H1 (cell line): Measurements from ENCODE around the gene ARL6IP1. TPM values are rescaled to one million over a fixed set of nuclear protein-coding genes. Genes with fewer than 3 reads are reported as not detected.

Source experiments
- CTCF ChIA-PET: fragments of 300-600 bp; sonication (Branson Sonifier 250); formaldehyde crosslinking; loops from one replicate; lab custom pipeline; 2021; ENCODE audit not compliant: partially characterized antibody; lab: Charles Lee
- POLR2A ChIA-PET: fragments of 300-600 bp; sonication (Branson Sonifier 250); formaldehyde crosslinking; loops from one replicate; lab custom pipeline; 2021; ENCODE audit warnings: inconsistent platforms; ENCODE audit not compliant: partially characterized antibody; lab: Charles Lee
- DNase-seq, 2 experiments: peaks; one replicate each; pipeline versions ENCODE4 v3.0.0 to v3.0.0-alpha.2; 2010 to 2022; ENCODE audit warnings: low spot score in 2 of 2, low read depth in 1 of 2, mixed read lengths in 1 of 2
- FAIRE-seq: peaks from 2 replicates; lab custom pipeline; 2011; peaks lifted over from hg19 to GRCh38; lab: Jason Lieb, UNC
- H2AFZ ChIP-seq: 2 replicates; pipeline ENCODE4 v1.8.1; 2012; ENCODE audit warnings: low read length, inconsistent platforms
- H2AK5ac ChIP-seq: 2 replicates; pipeline ENCODE4 v1.6.1; 2013; ENCODE audit warnings: low read depth, low read length
- H2BK120ac ChIP-seq: replicated peaks from 2 replicates; pipeline ENCODE3; 2013; ENCODE audit warnings: low read depth, low read length, inconsistent platforms
- H2BK12ac ChIP-seq: 2 replicates; pipeline ENCODE4 v1.6.1; 2013; ENCODE audit warnings: low read depth, low read length
- H2BK15ac ChIP-seq: 2 replicates; pipeline ENCODE4 v1.6.1; 2013; ENCODE audit warnings: low read length
- H2BK20ac ChIP-seq: 2 replicates; pipeline ENCODE4 v1.6.1; 2013; ENCODE audit warnings: low read length
- H2BK5ac ChIP-seq: 2 replicates; pipeline ENCODE4 v1.6.1; 2013; ENCODE audit warnings: low read depth, low read length
- H3K14ac ChIP-seq: 2 replicates; pipeline ENCODE4 v1.6.1; 2013; ENCODE audit warnings: inconsistent platforms; ENCODE audit not compliant: insufficient read length
- H3K18ac ChIP-seq: 2 replicates; pipeline ENCODE4 v1.6.1; 2013; ENCODE audit warnings: low read length; ENCODE audit errors: extremely low read depth
- H3K23ac ChIP-seq: 2 replicates; pipeline ENCODE4 v1.6.1; 2013; ENCODE audit warnings: inconsistent platforms; ENCODE audit not compliant: insufficient read length
- H3K23me2 ChIP-seq: 2 replicates; pipeline ENCODE4 v1.6.1; 2013; ENCODE audit warnings: low read depth, low read length
- H3K27ac ChIP-seq: 2 replicates; pipeline ENCODE4 v1.6.1; 2011; ENCODE audit warnings: low read depth, low read length, inconsistent platforms
- H3K27me3 ChIP-seq, 4 experiments: replicated peaks in 1 of 4; 1 replicate in 1 of 4; 2 replicates in 3 of 4; pipeline versions ENCODE4 v1.6.1 to v1.8.1; 2011 to 2013; ENCODE audit warnings: low read length in 3 of 4, mild to moderate bottlenecking in 3 of 4, inconsistent platforms in 2 of 4, mixed read lengths in 2 of 4, moderate library complexity in 1 of 4; ENCODE audit not compliant: control insufficient read depth in 3 of 4, insufficient read depth in 3 of 4; ENCODE audit errors: extremely low read depth in 1 of 4
- H3K36me3 ChIP-seq, 4 experiments: 2 replicates each; pipeline versions ENCODE4 v1.6.1 to v1.8.1; 2011 to 2013; ENCODE audit warnings: mild to moderate bottlenecking in 4 of 4, low read length in 3 of 4, moderate library complexity in 2 of 4, control low read depth in 1 of 4, inconsistent platforms in 1 of 4; ENCODE audit not compliant: insufficient read depth in 4 of 4, control insufficient read depth in 2 of 4
- H3K4ac ChIP-seq: replicated peaks from 2 replicates; pipeline ENCODE3; 2013; ENCODE audit warnings: low read length, low read depth, mixed read lengths, inconsistent platforms; ENCODE audit not compliant: insufficient read length
- H3K4me1 ChIP-seq, 4 experiments: replicated peaks in 1 of 4; 1 replicate in 1 of 4; 2 replicates in 3 of 4; pipeline versions ENCODE4 v1.6.1 to v1.8.1; 2011 to 2013; ENCODE audit warnings: low read length in 3 of 4, inconsistent platforms in 2 of 4, mixed read lengths in 1 of 4; ENCODE audit not compliant: insufficient read depth in 4 of 4, control insufficient read depth in 3 of 4
- H3K4me2 ChIP-seq, 2 experiments: 2 replicates each; pipeline versions ENCODE4 v1.6.1 to v1.8.1; 2011 to 2013; ENCODE audit warnings: low read depth in 2 of 2, low read length in 2 of 2, control low read depth in 1 of 2, inconsistent platforms in 1 of 2, mild to moderate bottlenecking in 1 of 2; ENCODE audit not compliant: insufficient read depth in 1 of 2
- H3K4me3 ChIP-seq, 4 experiments: fragments of 200-600, 300-600 bp in 1 of 4; sonication (generic), shearing (Covaris generic), sonication (Bioruptor Twin) in 1 of 4; 2 replicates each; pipeline versions ENCODE4 v1.5.1 to v1.8.1; 2011 to 2016; ENCODE audit warnings: low read length in 4 of 4, low read depth in 3 of 4, control low read depth in 2 of 4, inconsistent platforms in 2 of 4, mild to moderate bottlenecking in 2 of 4, mixed read lengths in 1 of 4, moderate library complexity in 1 of 4; ENCODE audit not compliant: insufficient read depth in 2 of 4; ENCODE audit errors: extremely low read depth in 1 of 4
- H3K56ac ChIP-seq: replicated peaks from 2 replicates; pipeline ENCODE3; 2013; ENCODE audit warnings: low read depth, mild to moderate bottlenecking, mixed read lengths, low read length, inconsistent platforms; ENCODE audit not compliant: insufficient read length
- H3K79me1 ChIP-seq: 2 replicates; pipeline ENCODE4 v1.6.1; 2013; ENCODE audit warnings: low read depth, low read length, control low read depth
- H3K79me2 ChIP-seq, 2 experiments: 2 replicates each; pipeline versions ENCODE4 v1.6.1 to v1.8.1; 2012 to 2013; ENCODE audit warnings: low read length in 2 of 2, mild to moderate bottlenecking in 2 of 2, inconsistent platforms in 1 of 2; ENCODE audit not compliant: insufficient read depth in 2 of 2, control insufficient read depth in 1 of 2
- H3K9ac ChIP-seq, 4 experiments: replicated peaks in 1 of 4; 1 replicate in 1 of 4; 2 replicates in 3 of 4; pipeline versions ENCODE4 v1.6.1 to v1.8.1; 2011 to 2013; ENCODE audit warnings: low read depth in 3 of 4, low read length in 3 of 4, control low read depth in 2 of 4, mild to moderate bottlenecking in 2 of 4, moderate library complexity in 2 of 4, inconsistent platforms in 1 of 4; ENCODE audit errors: extremely low read depth in 1 of 4
- H3K9me3 ChIP-seq, 2 experiments: 2 replicates each; pipeline versions ENCODE4 v1.6.1 to v1.8.1; 2012 to 2013; ENCODE audit warnings: mild to moderate bottlenecking in 2 of 2, moderate library complexity in 2 of 2, control low read depth in 1 of 2, inconsistent platforms in 1 of 2, low read depth in 1 of 2, low read length in 1 of 2, mixed read lengths in 1 of 2; ENCODE audit not compliant: insufficient read depth in 2 of 2
- H4K20me1 ChIP-seq, 2 experiments: replicated peaks in 1 of 2; 2 replicates each; pipeline versions ENCODE3 to v1.8.1; 2011 to 2013; ENCODE audit warnings: inconsistent platforms in 2 of 2, low read length in 2 of 2, mild to moderate bottlenecking in 1 of 2; ENCODE audit not compliant: insufficient read depth in 2 of 2, control insufficient read depth in 1 of 2
- H4K5ac ChIP-seq: 2 replicates; pipeline ENCODE4 v1.6.1; 2013; ENCODE audit warnings: low read length, low read depth, mixed read lengths, inconsistent platforms; ENCODE audit not compliant: insufficient read length
- H4K8ac ChIP-seq: 2 replicates; pipeline ENCODE4 v1.8.0; 2013; ENCODE audit warnings: mild to moderate bottlenecking, moderate library complexity, low read length, inconsistent platforms; ENCODE audit not compliant: insufficient read depth; ENCODE audit errors: extremely low read depth
- H4K91ac ChIP-seq: replicated peaks from 2 replicates; pipeline ENCODE3; 2013; ENCODE audit warnings: low read length, mixed read lengths, inconsistent platforms; ENCODE audit not compliant: insufficient read length
- CREB1 ChIP-seq: IDR thresholded peaks from 2 replicates; pipeline ENCODE4 v1.6.1; 2012; ENCODE audit warnings: inconsistent platforms
- EZH2 ChIP-seq: fragments of 200-600 bp; sonication (generic); IDR thresholded peaks from 2 replicates; pipeline ENCODE4 v1.7.1; 2012; ENCODE audit warnings: low read depth, mild to moderate bottlenecking, moderate library complexity, low read length, inconsistent platforms; ENCODE audit not compliant: severe bottlenecking
- HDAC2 ChIP-seq, 2 experiments: fragments of 300-600 bp in 1 of 2; sonication (generic) in 1 of 2; IDR thresholded peaks; 2 replicates each; pipeline ENCODE4 v1.6.1; 2011 to 2012; ENCODE audit warnings: low read depth in 2 of 2, low read length in 2 of 2, mild to moderate bottlenecking in 2 of 2, moderate library complexity in 2 of 2, borderline replicate concordance in 1 of 2, inconsistent platforms in 1 of 2
- WGBS, 2 experiments: shearing (Covaris generic) in 1 of 2; methylation state at CpG; one replicate each; pipeline versions ENCODE4 v1.1.6 to v1.1.7; 2013 to 2015; ENCODE audit warnings: low lambda C conversion rate in 2 of 2, mixed read lengths in 2 of 2, inconsistent platforms in 1 of 2, low coverage in 1 of 2, missing lambda C conversion rate in 1 of 2; ENCODE audit not compliant: insufficient replicate concordance in 2 of 2, insufficient coverage in 1 of 2, insufficient read length in 1 of 2; ENCODE audit errors: extremely low coverage in 1 of 2, missing lambda C conversion rate in 1 of 2; 5-methylcytosine and 5-hydroxymethylcytosine counted together
- polyA plus RNA-seq, 7 experiments: library from polyadenylated mRNA; depleted of rRNA in 3 of 7; stranded (reverse) in 5 of 7; unstranded in 2 of 7; fragments of >200 nt in 5 of 7; fragments of 200-250 nt in 2 of 7; gene quantifications; 1 replicate in 5 of 7; 2 replicates in 1 of 7; 4 replicates in 1 of 7; pipeline versions ENCODE4 v1.2.1 to v1.2.3, GENCODE V29; 2011 to 2013; ENCODE audit warnings: missing spikeins in 2 of 7, mixed read lengths in 2 of 7
- total RNA-seq: library from RNA; stranded (reverse); fragmentation: NEBNext Ultra II Directional; extraction: Animal tissue kit (Norgen Biotek cat#: 25700); gene quantifications from 2 replicates; pipeline ENCODE4 v1.2.1, GENCODE V29; 2021

The ARL6IP1 gene
- total and polyA plus RNA-seq, 2 of the 8 experiments (the other 6 are each of a cell fraction or from before 2014, with no cell fraction given), result 162 to 170 TPM

- DNase-seq, result no peak
- H2BK20ac ChIP-seq, result no peak overlapping the region
- TF ChIP-seq EZH2 (no peak), CREB1 (no peak), HDAC2 (IDR thresholded peaks at IDR 0.05; ENCODE audit: borderline replicate concordance in 1 of 2, low read depth in 2 of 2, low read length in 2 of 2) (no peak)
- TF ChIP-seq, all 59 proteins: peak for 0
- Histone ChIP-seq H3K79me2 (no peaks in the 10 kb centered on the region), H4K8ac (no peak overlapping the region), H3K4me3 (no peak overlapping the region), H3K36me3 (peaks cover 40 to 98% (median 87%) of the 10 kb centered on the region in 4 experiments), H3K4me1 (no peaks in the 10 kb centered on the region), H4K5ac (no peak overlapping the region), H2BK15ac (no peak overlapping the region), H4K91ac (no peak overlapping the region), H2BK12ac (no peak overlapping the region), H3K18ac (no peak overlapping the region), H3K23ac (no peak overlapping the region), H2AK5ac (no peak overlapping the region), H2BK5ac (no peak overlapping the region), H2BK120ac (no peak overlapping the region), H3K27me3 (no peaks in the 10 kb centered on the region), H3K4ac (no peak overlapping the region), H3K9ac (no peak overlapping the region), H2AFZ (no peak overlapping the region), H4K20me1 (peaks cover 0 to 2% of the 10 kb centered on the region in 2 experiments), H3K14ac (no peak overlapping the region), H3K79me1 (no peaks in the 10 kb centered on the region), H3K4me2 (no peak overlapping the region), H3K56ac (peak overlapping the region; percentile 18), H3K27ac (no peak overlapping the region), H3K9me3 (no peaks in the 10 kb centered on the region), H3K23me2 (peaks cover 2% of the 10 kb centered on the region; the same call in 1 of the 2 replicates)
- WGBS, 2 experiments, result 91% methylated on average over 9 of the region's 9 CpGs; no CpG with 5 or more reads in 1 of the 2 experiments
- CTCF ChIA-PET, result interaction anchor here (0.8 to 1.4 kb wide), 2 partner anchors 14 to 18 kb away, joined by 3 to 4 read pairs; no protein-coding TSS in a partner anchor
- FAIRE-seq, result no peak
- POLR2A ChIA-PET, result interaction anchor here (1.1 to 3.9 kb wide), 2 partner anchors 32 to 52 kb away, joined by 3 to 20 read pairs; partner anchors contain the start of gene ARL6IP1
Observed at GRCh38 chr16:18833707-18834505, 32.6 kb upstream of the ARL6IP1 start.
